HEK293 (cell line): ENCODE results near the gene PCCA.

Experiments used
- ZNF223 ChIP-seq: fragments of 450-650 bp; formaldehyde crosslinking; IDR thresholded peaks from 2 replicates; pipeline ENCODE4 v1.5.1; 2016; ENCODE audit warnings: missing biosample characterization, missing genetic modification characterization
- ZNF549 ChIP-seq: fragments of 450-650 bp; IDR thresholded peaks from 2 replicates; pipeline ENCODE4 v1.5.1; 2018; ENCODE audit warnings: missing biosample characterization, missing genetic modification characterization, mild to moderate bottlenecking, inconsistent platforms, moderate library complexity
- TF ChIP-seq, protein P1 (sequence below): fragments of 450-650 bp; formaldehyde crosslinking; IDR thresholded peaks from 2 replicates; pipeline ENCODE4 v1.5.1; 2016; ENCODE audit warnings: missing biosample characterization, missing genetic modification characterization

DNA sequence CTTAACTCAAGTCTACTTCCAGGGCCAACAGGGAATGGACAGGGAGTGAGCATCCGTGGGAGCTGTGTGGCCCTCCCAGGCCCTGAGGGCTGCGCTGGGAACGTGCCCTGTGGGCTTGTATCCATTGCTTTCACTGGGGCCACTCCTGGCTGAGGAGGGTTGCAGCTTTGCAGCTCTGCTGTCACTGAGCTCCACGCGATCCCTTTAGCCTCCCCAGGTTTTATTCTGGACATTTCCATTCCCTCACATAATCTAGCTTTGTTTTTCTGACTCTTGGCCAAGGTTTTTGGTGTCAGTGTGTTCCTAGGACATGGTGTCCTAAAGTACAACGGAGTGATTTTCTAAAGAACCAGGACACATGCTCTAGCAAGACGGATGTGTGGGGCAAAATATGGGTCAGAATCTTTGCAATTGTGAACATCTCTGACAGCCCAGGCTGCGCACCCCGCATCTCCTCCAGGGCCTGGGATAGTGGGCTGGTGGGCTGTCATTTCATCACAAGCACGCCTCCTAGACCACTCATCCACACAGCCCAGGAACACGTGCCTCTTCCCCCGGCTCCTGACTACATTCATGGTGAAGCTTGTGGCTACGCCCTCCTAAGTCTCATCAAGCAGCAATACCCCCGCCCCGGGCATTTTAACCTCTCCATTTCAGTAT lies 471.7 kb downstream of the PCCA start:
- TF ChIP-seq, protein P1, sequence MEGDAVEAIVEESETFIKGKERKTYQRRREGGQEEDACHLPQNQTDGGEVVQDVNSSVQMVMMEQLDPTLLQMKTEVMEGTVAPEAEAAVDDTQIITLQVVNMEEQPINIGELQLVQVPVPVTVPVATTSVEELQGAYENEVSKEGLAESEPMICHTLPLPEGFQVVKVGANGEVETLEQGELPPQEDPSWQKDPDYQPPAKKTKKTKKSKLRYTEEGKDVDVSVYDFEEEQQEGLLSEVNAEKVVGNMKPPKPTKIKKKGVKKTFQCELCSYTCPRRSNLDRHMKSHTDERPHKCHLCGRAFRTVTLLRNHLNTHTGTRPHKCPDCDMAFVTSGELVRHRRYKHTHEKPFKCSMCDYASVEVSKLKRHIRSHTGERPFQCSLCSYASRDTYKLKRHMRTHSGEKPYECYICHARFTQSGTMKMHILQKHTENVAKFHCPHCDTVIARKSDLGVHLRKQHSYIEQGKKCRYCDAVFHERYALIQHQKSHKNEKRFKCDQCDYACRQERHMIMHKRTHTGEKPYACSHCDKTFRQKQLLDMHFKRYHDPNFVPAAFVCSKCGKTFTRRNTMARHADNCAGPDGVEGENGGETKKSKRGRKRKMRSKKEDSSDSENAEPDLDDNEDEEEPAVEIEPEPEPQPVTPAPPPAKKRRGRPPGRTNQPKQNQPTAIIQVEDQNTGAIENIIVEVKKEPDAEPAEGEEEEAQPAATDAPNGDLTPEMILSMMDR (tag by site-specific recombination): no peak
- no peak for TF ChIP-seq ZNF223 (tag by site-specific recombination)
- TF ChIP-seq ZNF549: no peak
